GM12891 (cell line): ENCODE results near the gene NRP1.

Experiments
- DNase-seq: peaks from one replicate; pipeline ENCODE4 v3.0.0; 2011; ENCODE audit warnings: low spot score; ENCODE audit not compliant: insufficient read length
- FAIRE-seq: peaks from 2 replicates; lab custom pipeline; 2011; peaks lifted over from hg19 to GRCh38; lab: Jason Lieb, UNC
- PAX5 ChIP-seq: IDR thresholded peaks from 2 replicates; pipeline ENCODE4 v1.6.1; 2011; ENCODE audit warnings: low read length, moderate library complexity, mild to moderate bottlenecking; ENCODE audit not compliant: insufficient read depth, severe bottlenecking
- POLR2A ChIP-seq: IDR thresholded peaks from 2 replicates; pipeline ENCODE4 v1.6.1; 2011; ENCODE audit warnings: low read depth, low read length, control low read depth
- POLR2AphosphoS5 ChIP-seq: IDR thresholded peaks from 2 replicates; pipeline ENCODE4 v1.6.1; 2011; ENCODE audit warnings: low read depth, low read length, control low read depth
- POU2F2 ChIP-seq: IDR thresholded peaks from 2 replicates; pipeline ENCODE4 v1.6.1; 2011; ENCODE audit warnings: low read depth, mild to moderate bottlenecking, control low read depth, low read length, moderate library complexity
- SPI1 ChIP-seq: IDR thresholded peaks from 2 replicates; pipeline ENCODE4 v1.6.1; 2011; ENCODE audit warnings: low read depth, low read length, control low read depth
- TAF1 ChIP-seq: IDR thresholded peaks from 2 replicates; pipeline ENCODE4 v1.6.1; 2011; ENCODE audit warnings: low read depth, low read length, control low read depth

The NRP1 gene

GRCh38 chr10:33129141-33129995 lies 205.1 kb downstream of the NRP1 start:
- DNase-seq = no peak
- no peak for FAIRE-seq
- no peak for TF ChIP-seq TAF1
- TF ChIP-seq POU2F2 = no peak
- no peak for TF ChIP-seq POLR2AphosphoS5
- no peak for TF ChIP-seq SPI1
- TF ChIP-seq PAX5 = no peak
- no peak for TF ChIP-seq POLR2A

- FAIRE-seq (no peak), DNase-seq (no peak)
- TF ChIP-seq POLR2A (no peak), PAX5 (no peak), POU2F2 (no peak), SPI1 (no peak), TAF1 (no peak), POLR2AphosphoS5 (no peak)
Measured at GRCh38 chr10:33127622-33128021, 206.8 kb downstream of the NRP1 start.
